ENCODE results near the gene ATG4A. TPM values are rescaled to one million over a fixed set of nuclear protein-coding genes. Genes with fewer than 3 reads are reported as not detected.
A peak's percentile ranks its signal among the peaks of the same experiment; 100 is the strongest.

The ATG4A gene
- total RNA-seq, 1 experiment from 2014 or later, result 12.9 TPM

DNA sequence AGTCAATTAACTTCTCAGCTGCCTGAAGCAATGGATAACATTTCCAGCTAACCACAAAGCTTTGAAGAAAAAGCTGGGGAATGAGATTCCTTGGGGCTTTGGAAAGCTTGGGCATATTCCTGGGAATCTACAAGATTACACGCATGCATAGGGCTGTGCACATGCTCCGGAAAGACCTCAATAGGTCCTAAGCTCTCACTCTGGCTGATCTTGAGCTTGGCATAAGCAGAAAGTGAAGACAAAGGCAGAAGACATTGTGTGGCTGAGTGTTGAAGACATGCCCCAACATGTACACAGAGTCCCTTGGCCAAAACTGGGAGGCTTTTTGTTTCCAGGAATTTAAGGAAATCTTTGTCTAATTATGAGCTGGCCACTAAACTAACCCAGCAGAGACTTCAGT is 31.2 kb downstream of the ATG4A start:
- no peak for DNase-seq (ENCODE audit: low read depth)

DNA sequence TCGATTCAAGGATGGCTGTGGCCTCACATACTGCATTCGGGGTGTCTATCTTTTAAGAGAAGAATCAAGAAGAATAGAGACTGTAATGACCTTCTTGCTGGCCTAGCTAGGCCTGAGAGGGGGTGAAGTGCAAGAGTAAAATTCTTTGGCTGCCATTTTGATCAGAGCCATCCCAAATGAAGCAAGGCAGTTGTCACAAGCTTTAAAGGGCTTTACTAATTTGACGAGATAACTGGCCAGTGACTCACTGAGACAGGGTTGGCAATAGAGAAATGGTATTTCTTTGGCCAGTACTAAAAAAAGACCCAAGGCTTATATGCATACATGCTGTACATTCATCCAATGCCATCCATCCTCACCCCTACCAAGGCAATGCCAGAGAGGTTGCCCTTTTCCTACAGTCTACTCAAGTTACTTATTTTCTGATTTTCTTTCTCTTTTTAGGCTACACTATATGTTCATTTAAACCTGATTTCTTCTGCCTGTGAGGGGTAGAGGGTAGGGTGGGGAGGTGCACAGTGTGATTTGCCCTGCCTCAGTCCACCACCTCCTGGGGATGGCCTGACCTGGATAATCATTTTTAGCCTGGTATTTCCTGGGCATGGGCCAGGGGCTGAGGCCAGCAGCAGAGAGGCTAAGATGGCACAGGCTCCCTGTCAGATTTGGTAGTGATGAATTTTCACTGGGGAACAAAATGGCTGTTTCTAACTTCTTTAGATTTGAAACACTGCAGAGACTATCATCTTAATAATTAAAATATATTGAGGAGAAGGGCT is 32.2 kb downstream of the ATG4A start:
- DNase-seq (ENCODE audit: low read depth), result no peak

DNA sequence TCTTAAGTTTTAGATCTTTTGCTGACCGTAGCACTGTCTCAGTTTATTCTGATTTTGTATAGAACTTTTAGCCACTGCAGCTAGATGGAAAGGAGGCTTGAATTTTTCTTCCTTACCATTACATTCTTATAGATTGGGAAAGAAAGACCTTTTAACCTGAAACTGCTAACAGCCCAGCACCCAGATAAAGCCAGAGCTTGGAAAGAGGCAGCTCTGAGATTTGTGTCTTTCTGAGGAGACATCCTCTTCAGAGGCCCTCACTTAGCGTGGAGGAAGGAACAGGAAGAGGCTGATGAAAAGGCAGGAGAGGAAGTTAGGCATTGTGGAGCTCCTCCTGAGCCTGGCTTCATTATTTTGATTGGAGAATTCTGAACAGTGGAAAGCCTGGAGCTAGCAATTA is 35.1 kb downstream of the ATG4A start:
- no peak for DNase-seq (ENCODE audit: low read depth)

DNA sequence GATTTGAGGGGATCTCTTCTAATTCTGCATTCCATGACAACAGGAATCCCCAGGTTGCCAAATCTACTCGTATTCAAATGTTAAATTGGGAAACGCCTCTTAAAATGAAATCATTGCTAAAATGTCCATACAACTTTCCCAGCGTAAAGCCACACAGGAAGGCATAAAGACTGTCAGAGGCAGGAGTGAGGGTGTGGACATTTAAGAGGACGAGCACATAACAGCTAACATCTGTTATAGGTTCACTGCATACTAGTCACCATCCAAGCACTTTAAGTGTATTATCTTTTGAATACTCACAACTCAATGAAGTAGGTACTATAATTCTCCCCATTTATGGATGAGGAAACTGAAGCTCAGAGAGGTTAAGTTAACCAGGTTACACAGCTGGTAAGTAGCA is 35.6 kb downstream of the ATG4A start:
- no peak for DNase-seq (ENCODE audit: low read depth)

DNA sequence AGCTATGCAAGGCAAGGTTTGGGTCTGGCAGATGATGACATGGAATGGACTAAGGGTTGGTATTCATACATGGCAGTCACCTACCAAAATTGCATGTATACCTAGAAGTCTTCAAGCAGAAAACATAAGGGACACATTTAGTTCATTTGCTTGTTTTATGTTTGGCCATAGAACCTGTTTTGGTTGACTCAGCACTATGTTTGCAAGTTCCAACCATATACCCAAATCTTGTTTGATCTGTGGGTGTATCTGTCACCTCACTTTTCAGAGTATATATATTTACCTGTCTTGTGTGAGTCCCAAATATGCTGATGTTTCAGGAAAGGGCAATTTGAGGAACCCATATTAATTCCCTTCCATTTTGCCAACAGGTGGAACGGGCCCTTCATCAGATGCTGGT is 39.3 kb downstream of the ATG4A start:
- DNase-seq (ENCODE audit: low read depth), result no peak

DNA sequence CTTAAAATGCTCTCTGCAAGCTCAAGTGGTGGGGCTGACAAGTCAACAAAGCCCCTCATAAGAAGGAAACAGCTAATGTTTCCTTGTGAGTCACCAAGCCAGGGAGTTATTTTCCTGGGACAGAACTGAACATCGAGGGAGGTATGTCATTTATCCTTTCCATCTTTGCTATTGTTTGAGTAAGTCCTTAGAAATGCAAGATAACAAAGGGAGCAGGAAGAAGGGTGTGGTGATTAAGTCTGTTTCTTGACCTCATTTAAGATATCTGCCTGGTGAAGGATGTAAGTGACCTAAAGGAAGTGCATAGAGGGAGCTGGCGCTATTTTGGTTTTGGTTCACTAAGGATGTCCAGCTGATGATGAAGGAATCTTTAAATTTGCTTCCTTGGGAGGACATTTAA is 39.9 kb downstream of the ATG4A start:
- peak; percentile 44 for DNase-seq (ENCODE audit: low read depth)

DNA sequence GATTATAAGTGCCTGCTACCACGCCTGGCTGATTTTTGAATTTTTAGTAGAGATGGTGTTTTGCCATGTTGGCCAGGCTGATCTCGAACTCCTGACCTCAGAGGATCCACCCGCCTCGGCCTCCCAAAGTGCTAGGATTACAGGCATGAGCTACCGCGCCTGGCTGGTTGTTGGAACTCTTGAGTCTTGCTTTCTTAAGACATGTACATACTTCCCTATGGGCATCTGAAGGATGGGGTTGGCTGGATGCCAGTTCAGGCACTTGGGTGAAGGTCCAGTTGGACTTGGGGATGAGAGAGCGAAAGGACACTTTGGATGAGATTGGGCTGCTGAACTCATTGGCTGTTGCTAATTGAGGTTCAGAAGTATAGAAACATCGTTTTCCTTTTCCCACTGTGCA is 40.5 kb downstream of the ATG4A start:
- DNase-seq (ENCODE audit: low read depth), result no peak

DNA sequence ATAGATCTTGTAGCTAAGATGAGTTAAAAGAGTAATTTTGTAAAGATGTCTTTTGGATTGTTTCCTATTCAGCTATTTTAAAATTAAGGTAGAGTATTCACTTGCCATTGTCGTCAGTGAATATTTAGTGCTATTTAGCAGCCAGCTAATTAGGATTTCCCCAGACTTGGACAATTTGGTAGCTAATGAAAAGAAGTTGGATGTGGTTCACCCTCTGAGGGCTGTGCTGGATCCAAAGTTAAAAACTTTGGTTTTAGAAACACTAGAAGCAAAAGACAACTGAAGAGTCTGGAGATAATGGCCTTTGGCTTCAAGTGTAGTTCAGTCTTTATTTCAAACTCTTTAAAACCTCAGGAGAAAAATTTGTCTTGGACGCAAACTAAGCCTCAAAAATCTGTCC is 41.3 kb downstream of the ATG4A start:
- DNase-seq (ENCODE audit: low read depth), result no peak

DNA sequence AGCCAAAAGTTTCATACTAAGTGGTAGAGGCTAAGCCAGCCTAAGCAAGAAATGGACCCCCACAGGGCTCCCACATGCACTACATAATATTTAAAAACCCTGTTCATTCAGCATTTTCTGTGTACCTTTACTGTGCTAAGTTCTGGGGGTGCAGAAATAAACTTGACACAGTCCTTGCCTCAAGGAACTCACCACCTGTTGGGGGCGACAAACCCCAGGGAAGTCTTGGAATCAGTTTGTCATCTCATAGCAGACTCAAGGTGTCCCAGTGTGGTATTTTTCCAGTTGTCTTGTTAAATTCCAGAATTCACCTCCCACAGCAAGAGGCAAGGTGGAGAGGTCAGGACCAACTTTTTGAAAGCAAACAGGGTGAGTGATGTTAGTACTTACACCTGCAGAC is 43.1 kb downstream of the ATG4A start:
- DNase-seq (ENCODE audit: low read depth), result no peak

DNA sequence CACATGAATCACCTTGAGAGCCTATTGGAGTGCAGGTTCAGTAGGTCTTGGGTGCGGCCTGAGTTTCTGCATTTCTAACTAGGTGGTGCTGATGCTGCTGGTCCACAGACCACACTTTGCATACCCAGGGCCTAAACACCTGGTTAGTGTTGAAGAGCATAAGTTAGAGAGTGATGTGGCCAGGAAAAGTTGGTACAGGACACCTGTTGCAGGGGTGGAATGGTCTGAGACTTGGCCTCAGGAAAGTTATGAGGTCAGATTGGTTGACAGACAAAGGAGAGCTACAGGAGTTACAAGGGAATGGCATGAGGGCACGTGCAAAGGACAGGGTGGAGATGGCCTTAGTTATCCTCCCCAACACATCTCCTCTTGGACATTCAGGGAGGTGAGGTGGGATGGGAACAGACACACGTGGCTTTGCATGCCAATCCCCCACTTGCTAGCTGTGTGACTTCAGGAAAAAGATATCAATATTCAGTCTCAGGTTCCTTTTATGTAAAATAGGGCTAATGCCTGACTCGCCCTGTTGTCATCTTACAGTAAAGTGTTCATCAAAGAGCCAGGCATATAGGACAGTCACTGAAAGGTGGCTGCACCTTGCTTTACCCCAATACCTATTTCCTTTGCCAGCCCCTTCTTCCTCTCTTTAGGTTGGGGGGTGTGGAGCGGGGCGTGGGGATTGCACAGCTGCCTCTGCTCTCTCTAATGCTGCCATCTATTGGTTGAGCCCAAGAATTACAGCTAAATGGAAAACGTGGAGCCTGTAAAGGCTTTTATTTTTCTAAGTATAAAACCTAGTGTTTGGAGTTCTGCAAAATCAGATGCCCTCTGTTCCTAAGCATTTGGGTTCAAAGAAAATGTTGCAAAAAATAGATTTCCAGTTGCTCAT is 47.5 kb downstream of the ATG4A start:
- DNase-seq (ENCODE audit: low read depth), result no peak

DNA sequence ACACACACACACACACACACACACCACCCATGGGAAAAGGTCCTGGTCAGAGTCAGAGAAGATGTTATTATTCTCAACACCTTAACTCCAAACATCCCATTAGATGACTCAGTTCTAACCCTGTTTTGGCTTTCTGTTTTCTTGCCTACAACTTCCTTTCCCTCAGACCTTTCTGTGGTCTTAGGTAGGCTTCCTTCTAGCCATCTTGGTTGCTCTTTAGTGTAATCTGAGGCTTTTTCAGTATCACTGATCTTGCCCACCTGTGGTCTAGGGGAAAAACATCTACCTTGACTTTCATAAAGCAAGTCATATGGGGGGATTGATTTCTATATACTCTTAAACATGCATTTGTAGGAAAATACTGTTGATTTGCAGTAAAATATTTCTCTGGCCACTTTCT is 56.9 kb downstream of the ATG4A start:
- no peak for DNase-seq (ENCODE audit: low read depth)

DNA sequence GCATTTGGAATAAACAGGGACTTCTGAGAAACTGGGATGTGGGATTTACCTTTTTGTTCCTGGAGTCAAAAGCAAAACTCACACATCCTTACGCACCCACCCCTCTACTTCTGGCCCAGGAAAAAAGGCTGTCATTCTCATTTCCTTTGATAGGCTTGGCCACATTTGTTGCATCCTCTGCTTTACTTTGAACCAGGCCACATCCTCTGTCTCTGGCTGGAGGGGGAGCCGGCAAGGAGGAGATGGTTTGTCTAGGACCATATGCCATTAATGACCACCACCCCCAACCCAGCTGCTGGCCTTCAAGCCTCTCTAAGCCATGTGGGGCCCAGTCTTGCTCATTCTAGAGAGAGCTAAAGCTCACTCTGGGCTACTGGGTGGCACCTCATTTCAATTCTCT is 64.5 kb downstream of the ATG4A start:
- DNase-seq (ENCODE audit: low read depth), result no peak

DNA sequence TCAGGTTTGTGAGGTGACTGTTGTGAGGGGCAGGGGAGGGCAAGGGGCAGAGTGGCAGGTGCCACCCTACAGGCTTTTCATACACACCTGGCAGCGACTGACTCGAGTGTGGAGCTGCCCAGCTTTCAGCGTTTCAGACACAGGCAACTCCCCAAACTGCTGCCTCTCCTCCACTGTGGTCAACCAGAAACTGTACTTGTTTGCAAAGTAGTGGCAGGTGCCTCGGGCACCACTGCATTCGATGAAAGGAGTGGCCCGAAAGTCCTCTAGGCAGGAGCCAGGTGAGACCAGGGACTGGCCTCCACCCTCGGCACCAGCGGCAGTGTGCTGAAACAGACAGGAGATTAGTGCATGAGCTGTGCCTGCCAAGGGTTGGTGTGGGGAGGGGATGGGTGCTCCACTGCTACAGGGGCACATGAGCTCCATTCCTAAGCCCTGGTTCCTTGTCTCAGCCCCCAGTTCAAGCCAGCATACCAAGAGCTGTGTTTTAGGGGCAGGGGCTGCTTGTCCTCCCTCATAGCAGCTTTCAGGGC is 65.4 kb downstream of the ATG4A start:
- DNase-seq (ENCODE audit: low read depth), result no peak

DNA sequence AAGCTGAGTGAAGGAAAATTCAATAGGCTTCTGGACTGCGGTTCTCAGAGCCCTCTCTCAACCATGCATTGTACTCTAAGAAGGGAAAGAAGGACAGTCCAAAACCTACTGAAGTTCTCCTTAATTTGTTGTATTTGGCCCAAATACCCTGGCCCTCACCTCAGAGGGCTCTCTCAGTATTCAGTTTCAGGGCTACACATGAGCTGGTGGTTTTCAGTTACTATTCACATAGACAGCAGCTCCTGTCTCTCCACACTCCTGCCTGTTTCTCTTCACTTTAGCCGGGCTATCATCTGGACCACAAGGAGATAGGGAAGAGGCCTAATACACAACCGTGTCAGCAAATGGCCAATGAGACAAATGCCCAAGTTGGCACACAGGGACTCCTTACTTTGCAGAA is 66.0 kb downstream of the ATG4A start:
- DNase-seq (ENCODE audit: low read depth), result no peak

DNA sequence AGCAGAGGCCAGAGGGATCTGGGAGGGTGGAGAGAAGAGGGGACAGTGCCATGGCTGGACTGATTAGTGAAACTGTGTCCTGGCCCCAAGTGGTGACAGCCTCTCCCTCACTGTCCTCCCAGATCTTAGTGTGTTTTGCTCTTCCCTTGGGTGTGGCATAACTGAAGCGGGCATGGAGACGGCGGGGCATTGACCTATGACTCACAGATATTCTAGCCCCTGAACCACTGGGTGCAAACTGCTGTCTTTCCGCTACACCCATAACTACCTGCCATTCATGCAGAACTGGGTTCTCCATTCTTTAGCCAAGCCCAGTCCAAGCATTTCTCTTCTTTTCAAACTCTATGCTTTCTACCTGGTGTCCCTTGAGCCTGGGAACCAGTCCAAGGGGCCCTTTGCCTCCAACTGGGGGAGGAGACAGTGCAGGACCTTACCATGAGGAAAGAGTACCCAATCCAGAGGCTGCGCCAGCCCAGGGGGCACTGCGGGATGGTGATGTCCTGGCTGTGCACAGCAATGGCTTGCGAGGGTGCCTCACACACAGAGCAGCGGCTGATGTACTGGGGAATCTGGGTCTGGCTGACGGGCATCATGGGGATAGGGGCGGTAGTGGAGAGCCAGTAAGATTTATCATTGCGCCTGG is 67.6 kb downstream of the ATG4A start:
- no peak for DNase-seq (ENCODE audit: low read depth)

DNA sequence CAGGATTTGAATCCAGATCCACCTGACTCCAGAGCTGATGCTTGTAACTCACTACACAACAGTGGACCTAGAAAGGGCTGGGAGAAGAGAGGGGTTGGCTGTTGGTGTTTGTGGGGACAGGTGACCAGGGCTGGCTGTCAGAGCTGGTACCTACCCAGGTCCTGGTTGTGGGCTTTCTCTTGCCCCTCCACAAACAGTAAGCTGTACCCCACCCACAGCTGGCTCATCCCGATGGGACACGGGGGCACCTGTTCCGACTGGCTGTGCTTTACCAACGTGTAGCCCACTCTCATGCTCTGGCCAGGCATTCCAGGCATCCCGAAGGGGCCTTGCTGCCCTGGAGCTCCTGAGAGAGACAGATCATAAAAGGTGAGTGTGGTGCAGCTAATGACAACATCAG is 68.7 kb downstream of the ATG4A start:
- DNase-seq (ENCODE audit: low read depth), result no peak

DNA sequence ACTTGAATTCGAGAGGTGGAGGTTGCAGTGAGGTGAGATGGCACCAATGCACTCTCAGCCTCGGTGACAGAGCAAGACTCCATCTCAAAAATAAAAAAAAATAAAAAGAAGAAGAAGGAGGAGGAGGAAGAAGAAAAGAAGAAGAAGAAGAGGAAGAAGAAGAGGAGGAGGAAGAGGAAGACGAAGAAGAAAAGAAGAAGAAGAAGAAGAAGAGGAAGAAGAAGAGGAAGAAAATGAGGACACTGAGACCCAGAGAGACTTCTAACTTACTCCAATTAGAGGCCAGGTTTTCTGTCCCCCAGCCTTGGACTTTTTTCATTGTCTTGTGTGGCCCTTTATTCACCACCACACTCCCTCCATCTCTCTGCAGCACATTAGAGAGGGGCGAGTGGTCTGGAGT is 70.7 kb downstream of the ATG4A start:
- DNase-seq (ENCODE audit: low read depth), result no peak

DNA sequence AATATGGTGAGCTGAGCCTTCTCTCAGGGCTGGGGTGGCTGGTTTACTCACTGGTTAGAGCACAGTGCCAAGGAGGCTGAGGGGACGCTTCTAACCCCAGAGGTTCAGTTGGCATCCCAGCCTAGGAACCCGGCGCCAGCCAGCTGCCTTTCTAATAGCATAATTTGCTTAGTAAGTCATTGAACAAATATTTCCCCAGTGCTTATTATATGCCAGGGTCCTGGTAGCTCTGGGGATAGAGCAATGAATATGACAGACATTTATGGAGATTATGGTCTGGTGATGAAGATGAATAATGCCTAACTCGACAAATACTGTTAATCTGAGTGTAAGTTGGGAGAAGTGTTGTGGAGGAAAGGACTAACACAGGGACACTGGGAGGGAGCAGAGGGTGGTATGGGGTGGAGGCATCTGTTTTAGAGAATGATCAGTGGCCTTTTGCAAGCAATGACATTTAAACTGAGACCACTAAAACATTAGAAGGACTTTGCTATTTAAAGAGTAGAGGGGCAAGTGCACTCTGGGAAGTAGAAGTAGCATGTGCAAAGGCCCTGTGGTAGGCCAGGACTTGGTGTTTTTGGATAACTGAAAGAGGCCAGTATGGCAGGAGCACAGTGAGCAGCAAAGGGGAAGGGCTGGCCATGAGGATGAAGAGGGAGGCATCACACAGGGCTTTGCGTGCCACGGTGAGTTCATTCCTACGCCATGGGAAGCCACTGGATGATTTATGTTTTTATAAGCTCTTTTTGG is 71.9 kb downstream of the ATG4A start:
- no peak for DNase-seq (ENCODE audit: low read depth)

DNA sequence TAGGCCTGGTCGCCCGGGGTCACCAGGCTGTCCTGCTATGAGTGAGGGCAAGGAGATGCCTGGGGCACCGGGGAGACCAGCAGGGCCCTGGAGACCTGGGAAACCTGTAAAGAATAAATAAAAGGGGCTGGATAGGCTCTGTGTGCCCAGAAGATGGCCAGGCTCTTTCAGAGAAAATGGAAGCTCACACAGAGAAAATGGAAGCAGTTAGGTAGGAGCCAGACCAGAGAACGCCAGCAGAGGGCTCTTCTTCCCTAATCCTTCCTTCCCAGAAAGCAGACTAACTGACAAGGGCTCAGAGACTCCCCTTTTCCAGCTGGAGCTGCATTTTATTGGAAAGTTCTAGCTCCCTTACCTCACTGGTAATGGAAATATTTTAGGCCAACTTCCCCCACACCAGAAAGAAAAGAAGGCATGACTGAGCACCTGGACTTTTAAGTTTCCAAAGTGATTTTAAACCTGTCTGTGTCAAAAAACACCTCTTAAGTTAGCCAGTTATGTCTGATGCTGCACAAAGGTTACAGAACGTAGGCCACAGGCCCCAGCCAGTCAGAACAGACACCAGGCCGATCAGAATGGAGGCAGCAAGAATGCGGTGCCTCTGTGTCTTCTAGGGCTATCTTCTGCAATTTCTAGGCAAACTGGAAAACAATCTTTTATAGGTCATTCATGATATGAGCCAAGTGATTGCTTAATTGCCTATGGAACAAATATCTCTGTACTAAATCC is 74.0 kb downstream of the ATG4A start:
- DNase-seq (ENCODE audit: low read depth), result peak; percentile 52

DNA sequence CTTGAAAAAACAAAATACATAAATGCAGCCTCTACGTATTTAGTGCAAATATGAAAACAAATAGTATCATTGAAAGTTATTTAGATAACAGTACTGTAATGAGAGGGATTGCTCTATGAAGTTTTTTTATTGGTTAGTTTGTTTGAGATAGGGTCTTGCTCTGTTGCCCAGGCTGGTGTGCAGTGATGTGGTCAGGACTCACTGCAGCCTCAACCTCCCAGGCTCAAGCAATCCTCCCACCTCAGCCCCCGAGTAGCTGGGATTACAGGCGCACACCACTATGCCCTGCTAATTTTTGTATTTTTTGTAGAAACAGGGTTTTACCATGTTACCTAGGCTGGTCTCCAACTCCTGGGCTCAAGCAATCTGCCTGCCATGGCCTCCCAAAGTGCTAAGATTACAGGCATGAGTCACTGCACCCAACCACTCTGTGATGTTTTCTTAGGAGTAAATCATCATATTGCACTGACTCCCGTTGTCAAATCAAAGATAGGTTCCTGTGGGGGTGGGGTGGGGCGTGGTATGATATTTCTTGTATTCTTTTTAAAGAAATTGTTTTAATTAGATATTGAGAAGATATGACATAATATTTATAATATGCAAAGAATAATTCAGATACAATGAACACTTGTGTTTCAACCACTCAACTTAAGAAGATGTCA is 75.8 kb downstream of the ATG4A start:
- peak; percentile 71 for DNase-seq (ENCODE audit: low read depth)

Data from Daoy (cell line).